HepG2 (cell line): Measurements from ENCODE around the gene MAPKAPK3.

Experiments used
- CBX5 ChIP-seq: sonication (generic); formaldehyde crosslinking; IDR thresholded peaks from 2 replicates; pipeline ENCODE4 v1.4.0; 2020; ENCODE audit warnings: missing genetic modification reagents, borderline replicate concordance
- EZH2 ChIP-seq: conservative IDR thresholded peaks from 2 replicates; pipeline ENCODE4 v1.6.1; 2012; ENCODE audit warnings: mild to moderate bottlenecking, low read depth, low read length, moderate library complexity
- HDAC2 ChIP-seq: sonication (generic); formaldehyde crosslinking; IDR thresholded peaks from 2 replicates; pipeline ENCODE4 v1.4.0; 2020; ENCODE audit warnings: missing genetic modification reagents
- JUN ChIP-seq: sonication (generic); formaldehyde crosslinking; IDR thresholded peaks from 2 replicates; pipeline ENCODE4 v1.4.0; 2020; ENCODE audit warnings: mild to moderate bottlenecking, missing genetic modification reagents
- PITX1 ChIP-seq: sonication (generic); formaldehyde crosslinking; IDR thresholded peaks from 2 replicates; pipeline ENCODE4 v1.5.1; 2020; ENCODE audit warnings: mild to moderate bottlenecking, missing genetic modification reagents
- POLR2A ChIP-seq, 2 experiments: IDR thresholded peaks; 2 replicates each; pipeline ENCODE4 v1.6.1; 2011; ENCODE audit warnings: low read depth in 2 of 2, low read length in 2 of 2, mild to moderate bottlenecking in 1 of 2, moderate library complexity in 1 of 2; ENCODE audit not compliant: insufficient read depth in 1 of 2
- ZNF274 ChIP-seq: sonication (generic); formaldehyde crosslinking; IDR thresholded peaks from 2 replicates; pipeline ENCODE4 v1.5.1; 2020; ENCODE audit warnings: mild to moderate bottlenecking, missing genetic modification reagents
- ZSCAN22 ChIP-seq: sonication (generic); formaldehyde crosslinking; IDR thresholded peaks from 2 replicates; pipeline ENCODE4 v1.4.0; 2020; ENCODE audit warnings: mild to moderate bottlenecking, missing genetic modification reagents
- TF ChIP-seq, protein P1 (sequence below): sonication (generic); formaldehyde crosslinking; conservative IDR thresholded peaks from 2 replicates; pipeline ENCODE4 v1.4.0; 2020; ENCODE audit warnings: missing genetic modification reagents
- TF ChIP-seq, protein P2 (sequence below): sonication (generic); formaldehyde crosslinking; IDR thresholded peaks from 2 replicates; pipeline ENCODE4 v1.5.0; 2020; ENCODE audit warnings: mild to moderate bottlenecking, missing genetic modification reagents, moderate library complexity
- TF ChIP-seq, protein P3 (sequence below): sonication (generic); formaldehyde crosslinking; IDR thresholded peaks from 2 replicates; pipeline ENCODE4 v1.8.1; 2023; ENCODE audit warnings: mild to moderate bottlenecking, missing genetic modification reagents, borderline replicate concordance
- TF ChIP-seq, protein P4 (sequence below): sonication (generic); formaldehyde crosslinking; IDR thresholded peaks from 2 replicates; pipeline ENCODE4 v1.5.0; 2020; ENCODE audit warnings: missing genetic modification reagents

DNA sequence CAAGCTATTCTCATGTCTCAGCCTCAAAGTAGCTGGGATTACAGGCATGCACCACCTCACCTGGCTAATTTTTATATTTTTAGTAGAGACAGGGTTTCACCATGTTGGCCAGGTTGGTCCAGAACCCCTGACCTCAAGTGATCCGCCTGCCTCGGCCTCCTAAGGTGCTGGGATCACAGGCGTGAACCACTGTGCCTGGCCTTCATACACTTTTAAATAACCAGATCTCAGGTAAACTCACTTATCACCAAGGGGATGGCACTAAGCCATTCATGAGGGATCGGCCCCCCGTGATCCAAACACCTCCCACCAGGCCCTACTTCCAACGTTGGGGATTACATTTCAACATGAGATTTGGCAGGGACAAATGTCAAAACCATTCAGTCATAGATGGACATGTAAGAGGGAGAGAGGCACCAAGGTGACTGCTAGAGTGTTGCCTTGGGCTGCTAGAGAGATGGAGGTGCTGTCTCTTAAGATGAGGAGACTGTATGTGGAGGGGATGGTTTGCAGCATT, 44.4 kb downstream of the MAPKAPK3 start:
- no peak for TF ChIP-seq EZH2
- TF ChIP-seq ZSCAN22 (CRISPR knock-in tag): no peak
- TF ChIP-seq JUN: no peak
- TF ChIP-seq PITX1 (CRISPR knock-in tag): no peak
- TF ChIP-seq CBX5 (CRISPR knock-in tag): no peak
- TF ChIP-seq, protein P1, sequence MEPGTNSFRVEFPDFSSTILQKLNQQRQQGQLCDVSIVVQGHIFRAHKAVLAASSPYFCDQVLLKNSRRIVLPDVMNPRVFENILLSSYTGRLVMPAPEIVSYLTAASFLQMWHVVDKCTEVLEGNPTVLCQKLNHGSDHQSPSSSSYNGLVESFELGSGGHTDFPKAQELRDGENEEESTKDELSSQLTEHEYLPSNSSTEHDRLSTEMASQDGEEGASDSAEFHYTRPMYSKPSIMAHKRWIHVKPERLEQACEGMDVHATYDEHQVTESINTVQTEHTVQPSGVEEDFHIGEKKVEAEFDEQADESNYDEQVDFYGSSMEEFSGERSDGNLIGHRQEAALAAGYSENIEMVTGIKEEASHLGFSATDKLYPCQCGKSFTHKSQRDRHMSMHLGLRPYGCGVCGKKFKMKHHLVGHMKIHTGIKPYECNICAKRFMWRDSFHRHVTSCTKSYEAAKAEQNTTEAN (CRISPR knock-in tag): no peak
- TF ChIP-seq ZNF274: no peak
- TF ChIP-seq HDAC2 (CRISPR knock-in tag): no peak
- TF ChIP-seq, protein P2, sequence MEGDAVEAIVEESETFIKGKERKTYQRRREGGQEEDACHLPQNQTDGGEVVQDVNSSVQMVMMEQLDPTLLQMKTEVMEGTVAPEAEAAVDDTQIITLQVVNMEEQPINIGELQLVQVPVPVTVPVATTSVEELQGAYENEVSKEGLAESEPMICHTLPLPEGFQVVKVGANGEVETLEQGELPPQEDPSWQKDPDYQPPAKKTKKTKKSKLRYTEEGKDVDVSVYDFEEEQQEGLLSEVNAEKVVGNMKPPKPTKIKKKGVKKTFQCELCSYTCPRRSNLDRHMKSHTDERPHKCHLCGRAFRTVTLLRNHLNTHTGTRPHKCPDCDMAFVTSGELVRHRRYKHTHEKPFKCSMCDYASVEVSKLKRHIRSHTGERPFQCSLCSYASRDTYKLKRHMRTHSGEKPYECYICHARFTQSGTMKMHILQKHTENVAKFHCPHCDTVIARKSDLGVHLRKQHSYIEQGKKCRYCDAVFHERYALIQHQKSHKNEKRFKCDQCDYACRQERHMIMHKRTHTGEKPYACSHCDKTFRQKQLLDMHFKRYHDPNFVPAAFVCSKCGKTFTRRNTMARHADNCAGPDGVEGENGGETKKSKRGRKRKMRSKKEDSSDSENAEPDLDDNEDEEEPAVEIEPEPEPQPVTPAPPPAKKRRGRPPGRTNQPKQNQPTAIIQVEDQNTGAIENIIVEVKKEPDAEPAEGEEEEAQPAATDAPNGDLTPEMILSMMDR (CRISPR knock-in tag): no peak
- TF ChIP-seq, protein P3, sequence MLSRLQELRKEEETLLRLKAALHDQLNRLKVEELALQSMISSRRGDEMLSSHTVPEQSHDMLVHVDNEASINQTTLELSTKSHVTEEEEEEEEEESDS: no peak
- TF ChIP-seq, protein P4, sequence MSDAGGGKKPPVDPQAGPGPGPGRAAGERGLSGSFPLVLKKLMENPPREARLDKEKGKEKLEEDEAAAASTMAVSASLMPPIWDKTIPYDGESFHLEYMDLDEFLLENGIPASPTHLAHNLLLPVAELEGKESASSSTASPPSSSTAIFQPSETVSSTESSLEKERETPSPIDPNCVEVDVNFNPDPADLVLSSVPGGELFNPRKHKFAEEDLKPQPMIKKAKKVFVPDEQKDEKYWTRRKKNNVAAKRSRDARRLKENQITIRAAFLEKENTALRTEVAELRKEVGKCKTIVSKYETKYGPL (CRISPR knock-in tag): no peak
- TF ChIP-seq POLR2A (IDR thresholded peaks at IDR 0.05; ENCODE audit: insufficient read depth in 1 of 2, low read depth in 2 of 2, low read length in 2 of 2): no peak
